ENCODE data around the gene HAPLN2.

DNA sequence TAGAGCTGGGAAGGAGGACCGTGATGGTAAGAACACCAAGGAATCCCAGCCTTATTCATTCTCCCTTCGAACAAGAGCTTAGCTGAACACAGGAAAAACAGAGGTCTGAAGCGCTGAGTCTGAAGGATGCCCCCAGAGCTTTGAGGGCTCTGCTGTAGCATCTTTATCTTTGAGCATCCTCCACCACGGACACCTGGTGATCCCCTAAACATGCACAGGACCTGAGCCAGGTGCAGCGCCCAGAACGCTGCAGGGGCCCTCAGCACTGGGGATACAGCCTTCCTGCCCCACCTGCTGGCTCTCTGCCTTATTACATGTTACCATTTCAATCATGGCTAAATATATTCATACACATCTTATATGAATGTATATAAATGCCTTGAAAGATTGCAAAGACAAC is 10.2 kb upstream of the HAPLN2 start:
- TF ChIP-seq, protein P1, sequence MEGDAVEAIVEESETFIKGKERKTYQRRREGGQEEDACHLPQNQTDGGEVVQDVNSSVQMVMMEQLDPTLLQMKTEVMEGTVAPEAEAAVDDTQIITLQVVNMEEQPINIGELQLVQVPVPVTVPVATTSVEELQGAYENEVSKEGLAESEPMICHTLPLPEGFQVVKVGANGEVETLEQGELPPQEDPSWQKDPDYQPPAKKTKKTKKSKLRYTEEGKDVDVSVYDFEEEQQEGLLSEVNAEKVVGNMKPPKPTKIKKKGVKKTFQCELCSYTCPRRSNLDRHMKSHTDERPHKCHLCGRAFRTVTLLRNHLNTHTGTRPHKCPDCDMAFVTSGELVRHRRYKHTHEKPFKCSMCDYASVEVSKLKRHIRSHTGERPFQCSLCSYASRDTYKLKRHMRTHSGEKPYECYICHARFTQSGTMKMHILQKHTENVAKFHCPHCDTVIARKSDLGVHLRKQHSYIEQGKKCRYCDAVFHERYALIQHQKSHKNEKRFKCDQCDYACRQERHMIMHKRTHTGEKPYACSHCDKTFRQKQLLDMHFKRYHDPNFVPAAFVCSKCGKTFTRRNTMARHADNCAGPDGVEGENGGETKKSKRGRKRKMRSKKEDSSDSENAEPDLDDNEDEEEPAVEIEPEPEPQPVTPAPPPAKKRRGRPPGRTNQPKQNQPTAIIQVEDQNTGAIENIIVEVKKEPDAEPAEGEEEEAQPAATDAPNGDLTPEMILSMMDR (IDR thresholded peaks at IDR 0.05): peak; percentile 76
- no peak for TF ChIP-seq ZFX (IDR thresholded peaks at IDR 0.05; ENCODE audit: borderline replicate concordance)

Measured in 22Rv1 (cell line).